Smooth muscle cell (in vitro differentiated cells): ENCODE data around the gene ASPSCR1. TPM values are rescaled to one million over a fixed set of nuclear protein-coding genes. Genes with fewer than 3 reads are reported as not detected.
"Not testable (repeated sequence)": the region's sequence is repeated elsewhere in the genome, so short reads cannot be mapped to it uniquely, and the experiment has no call there.

ENCODE experiments used
- DNase-seq: peaks from one replicate; lab custom pipeline; 2025; ENCODE audit not compliant: unreplicated experiment; lab: John Stamatoyannopoulos, UW
- H2AFZ ChIP-seq: fragments of 200-600 bp; sonication (generic); 2 replicates; pipeline ENCODE4 v1.6.0; 2016; ENCODE audit warnings: antibody characterized with exemption, low read depth, mild to moderate bottlenecking
- H3F3A ChIP-seq: fragments of 200-600 bp; sonication (generic); 2 replicates; pipeline ENCODE4 v1.6.0; 2017; ENCODE audit warnings: antibody characterized with exemption, low read depth
- H3K27ac ChIP-seq: fragments of 200-600 bp; sonication (generic); 2 replicates; pipeline ENCODE4 v1.5.1; 2016; ENCODE audit warnings: low read depth, mild to moderate bottlenecking
- H3K27me3 ChIP-seq: fragments of 200-600 bp; sonication (generic); 2 replicates; pipeline ENCODE4 v1.6.1; 2016; ENCODE audit warnings: low read depth, mild to moderate bottlenecking
- H3K36me3 ChIP-seq: fragments of 200-600 bp; sonication (generic); 2 replicates; pipeline ENCODE4 v1.5.1; 2016; ENCODE audit warnings: low read depth
- H3K4me1 ChIP-seq: fragments of 200-600 bp; sonication (generic); 2 replicates; pipeline ENCODE4 v1.5.1; 2016; ENCODE audit warnings: low read depth
- H3K4me2 ChIP-seq: fragments of 200-600 bp; sonication (generic); 2 replicates; pipeline ENCODE4 v1.6.0; 2016; ENCODE audit warnings: mild to moderate bottlenecking
- H3K4me3 ChIP-seq: fragments of 200-600 bp; sonication (generic); 2 replicates; pipeline ENCODE4 v1.5.1; 2016; ENCODE audit warnings: mild to moderate bottlenecking
- H3K79me2 ChIP-seq: fragments of 200-600 bp; sonication (generic); 2 replicates; pipeline ENCODE4 v1.6.0; 2016; ENCODE audit warnings: low read depth, mild to moderate bottlenecking
- H3K9ac ChIP-seq: fragments of 200-600 bp; sonication (generic); 2 replicates; pipeline ENCODE4 v1.6.0; 2016; ENCODE audit warnings: low read depth
- H3K9me3 ChIP-seq: fragments of 200-600 bp; sonication (generic); replicated peaks from 2 replicates; pipeline ENCODE4 v1.5.1; 2016; ENCODE audit warnings: low read depth
- H4K20me1 ChIP-seq: fragments of 200-600 bp; sonication (generic); 2 replicates; pipeline ENCODE4 v1.6.0; 2016; ENCODE audit warnings: low read depth
- WGBS: methylation state at CpG from one replicate; pipeline ENCODE4 v1.1.7; 2016; ENCODE audit warnings: low lambda C conversion rate; 5-methylcytosine and 5-hydroxymethylcytosine counted together
- polyA plus RNA-seq: library from polyadenylated mRNA; unstranded; fragments of >200 nt; fragmentation: Nextera tagmentation; extraction: Ambion mirVana; gene quantifications from 2 replicates; pipeline ENCODE4 v1.2.1, GENCODE V29; 2016
- total RNA-seq: library from RNA; depleted of rRNA; stranded (reverse); fragments of >200 nt; gene quantifications from 2 replicates; pipeline ENCODE4 v1.2.3, GENCODE V29; 2014
- TF ChIP-seq, protein P1 (sequence below): fragments of 200-600 bp; sonication (generic); IDR thresholded peaks from 2 replicates; pipeline ENCODE4 v1.5.1; 2017; ENCODE audit warnings: borderline replicate concordance, mild to moderate bottlenecking, antibody characterized with exemption; ENCODE audit not compliant: insufficient read depth, poor library complexity, severe bottlenecking

Gene ASPSCR1
- total and polyA plus RNA-seq, 2 experiments from 2014 or later: 28.4 to 44.0 TPM

DNA sequence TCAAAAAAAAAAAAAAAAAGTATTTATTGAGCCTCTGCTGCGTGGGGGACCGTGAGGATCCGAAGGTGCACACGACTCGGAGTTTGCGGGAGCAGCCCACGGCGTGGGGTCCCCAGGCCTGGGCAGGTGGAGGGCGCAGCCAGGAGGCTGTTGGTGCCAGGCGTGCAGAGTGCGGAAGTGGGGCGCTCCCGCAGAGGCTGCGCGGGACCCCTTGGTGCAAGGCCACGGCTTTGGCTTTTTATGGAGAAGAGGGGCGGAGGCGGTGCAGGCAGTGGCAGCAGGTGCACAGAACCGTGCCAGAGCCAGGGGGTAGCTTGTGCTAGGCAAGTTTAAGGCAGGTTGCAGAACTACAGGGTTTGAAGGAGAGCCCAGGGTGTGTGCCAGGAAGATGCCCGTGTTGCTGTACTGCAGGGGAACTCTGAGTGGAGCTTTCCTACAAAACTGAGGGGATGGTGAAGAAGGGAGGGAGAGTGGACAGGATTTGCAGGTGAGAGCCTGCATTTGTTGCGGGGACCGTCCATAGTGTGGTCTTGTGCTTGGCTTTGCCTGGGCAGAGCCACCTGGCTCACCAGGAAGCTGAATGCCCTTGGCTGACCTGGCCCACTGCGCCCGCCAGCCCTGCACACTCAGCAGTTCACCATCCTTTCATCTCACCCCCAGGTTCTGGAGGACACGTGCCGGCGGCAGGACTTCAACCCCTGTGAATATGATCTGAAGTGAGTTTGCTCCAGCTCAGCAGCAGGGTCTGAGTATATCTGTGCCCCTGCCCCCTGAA, 1.3 kb downstream of the ASPSCR1 start:
- H3K4me2 ChIP-seq: peak overlapping the region; percentile 98

GRCh38 chr17:81980122-81980521, 2.7 kb downstream of the ASPSCR1 start:
- Histone ChIP-seq H3K4me3 (no peak overlapping the region), H3K9ac (no peak overlapping the region), H4K20me1 (peaks cover 13% of the 10 kb centered on the region), H3K27me3 (no peaks in the 10 kb centered on the region), H3K27ac (no peak overlapping the region), H3K9me3 (no peaks in the 10 kb centered on the region), H3K36me3 (no peaks in the 10 kb centered on the region), H3K4me1 (peaks cover 7% of the 10 kb centered on the region), H2AFZ (no peak overlapping the region), H3K4me2 (no peak overlapping the region), H3K79me2 (peaks cover 8% of the 10 kb centered on the region), H3F3A (no peaks in the 10 kb centered on the region)
- 99% methylated on average over 4 of the region's 4 CpGs for WGBS
- no peak for DNase-seq
- TF ChIP-seq, protein P1, sequence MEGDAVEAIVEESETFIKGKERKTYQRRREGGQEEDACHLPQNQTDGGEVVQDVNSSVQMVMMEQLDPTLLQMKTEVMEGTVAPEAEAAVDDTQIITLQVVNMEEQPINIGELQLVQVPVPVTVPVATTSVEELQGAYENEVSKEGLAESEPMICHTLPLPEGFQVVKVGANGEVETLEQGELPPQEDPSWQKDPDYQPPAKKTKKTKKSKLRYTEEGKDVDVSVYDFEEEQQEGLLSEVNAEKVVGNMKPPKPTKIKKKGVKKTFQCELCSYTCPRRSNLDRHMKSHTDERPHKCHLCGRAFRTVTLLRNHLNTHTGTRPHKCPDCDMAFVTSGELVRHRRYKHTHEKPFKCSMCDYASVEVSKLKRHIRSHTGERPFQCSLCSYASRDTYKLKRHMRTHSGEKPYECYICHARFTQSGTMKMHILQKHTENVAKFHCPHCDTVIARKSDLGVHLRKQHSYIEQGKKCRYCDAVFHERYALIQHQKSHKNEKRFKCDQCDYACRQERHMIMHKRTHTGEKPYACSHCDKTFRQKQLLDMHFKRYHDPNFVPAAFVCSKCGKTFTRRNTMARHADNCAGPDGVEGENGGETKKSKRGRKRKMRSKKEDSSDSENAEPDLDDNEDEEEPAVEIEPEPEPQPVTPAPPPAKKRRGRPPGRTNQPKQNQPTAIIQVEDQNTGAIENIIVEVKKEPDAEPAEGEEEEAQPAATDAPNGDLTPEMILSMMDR: no peak

More for the DNA sequence above, 1.3 kb downstream of the ASPSCR1 start:
- 96% methylated on average over 27 of the region's 27 CpGs for WGBS
- TF ChIP-seq, protein P1: no peak
- Histone ChIP-seq H3K79me2 (peaks cover 8% of the 10 kb centered on the region), H4K20me1 (peaks cover 13% of the 10 kb centered on the region), H3K27ac (no peak overlapping the region), H3K27me3 (no peaks in the 10 kb centered on the region), H3K9ac (no peak overlapping the region), H2AFZ (no peak overlapping the region), H3F3A (no peaks in the 10 kb centered on the region), H3K9me3 (no peaks in the 10 kb centered on the region), H3K4me1 (peaks cover 7% of the 10 kb centered on the region), H3K4me3 (peak overlapping the region; percentile 83), H3K36me3 (no peaks in the 10 kb centered on the region)
- DNase-seq: no peak

DNA sequence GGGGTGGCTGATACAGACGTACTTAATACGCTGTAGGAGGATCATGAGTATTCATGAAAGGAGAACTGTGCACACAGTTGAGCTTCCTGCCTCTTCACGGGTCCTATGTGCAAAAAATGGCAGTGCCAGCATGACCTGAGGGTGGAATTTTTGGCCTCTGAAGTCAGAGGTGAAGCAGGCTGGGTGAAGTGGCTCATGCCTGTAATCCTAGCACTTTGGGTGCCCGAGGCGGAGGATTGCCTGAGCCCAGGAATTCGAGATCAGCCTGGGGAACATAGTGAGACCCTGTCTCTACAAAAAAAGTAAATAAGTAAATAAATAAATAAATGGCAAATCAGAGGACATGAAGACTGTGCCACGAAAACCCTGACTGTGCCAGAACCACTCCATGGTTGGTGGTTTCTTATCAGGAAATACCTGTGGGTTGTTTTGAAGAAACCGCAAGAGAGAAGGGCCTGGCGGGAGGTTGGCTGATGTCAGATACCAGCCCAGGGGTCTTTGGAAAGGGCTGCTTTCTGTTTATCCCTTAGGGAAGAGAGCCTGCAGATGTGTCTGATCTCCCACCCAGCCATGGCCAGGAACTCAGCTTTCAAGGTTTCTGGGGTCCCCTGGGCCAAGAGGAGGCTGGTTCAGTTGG, 3.4 kb downstream of the ASPSCR1 start:
- DNase-seq: no peak
- Histone ChIP-seq H3K9ac (no peak overlapping the region), H3K27ac (no peak overlapping the region), H3K4me1 (peaks cover 7% of the 10 kb centered on the region), H4K20me1 (peaks cover 13% of the 10 kb centered on the region), H2AFZ (no peak overlapping the region), H3K4me3 (no peak overlapping the region), H3F3A (no peaks in the 10 kb centered on the region), H3K9me3 (no peaks in the 10 kb centered on the region), H3K79me2 (peaks cover 8% of the 10 kb centered on the region), H3K36me3 (no peaks in the 10 kb centered on the region), H3K4me2 (no peak overlapping the region), H3K27me3 (no peaks in the 10 kb centered on the region)
- TF ChIP-seq, protein P1: no peak
- WGBS: 82% methylated on average over 9 of the region's 9 CpGs

DNA sequence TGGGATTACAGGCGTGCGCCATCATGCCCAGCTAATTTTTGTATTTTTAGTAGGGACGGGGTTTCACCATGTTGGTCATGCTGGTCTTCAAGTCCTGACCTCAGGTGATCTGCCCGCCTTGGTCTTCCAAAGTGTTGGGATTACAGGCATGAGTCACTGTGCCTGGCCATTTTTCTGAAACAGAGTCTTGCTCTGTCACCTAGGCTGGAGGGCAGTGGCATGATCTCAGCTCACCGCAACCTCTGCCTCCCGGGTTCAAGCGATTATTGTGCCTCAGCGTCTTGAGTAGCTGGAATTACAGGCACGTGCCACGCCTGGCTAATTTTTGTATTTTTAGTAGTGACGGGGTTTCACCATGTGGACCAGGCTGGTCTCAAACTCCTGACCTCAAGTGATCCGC, 4.1 kb downstream of the ASPSCR1 start:
- not testable (repeated sequence) for H3K27me3 ChIP-seq, DNase-seq, H3F3A ChIP-seq, H3K9ac ChIP-seq, H3K9me3 ChIP-seq, H3K79me2 ChIP-seq, H2AFZ ChIP-seq, H3K27ac ChIP-seq, H3K36me3 ChIP-seq, H3K4me3 ChIP-seq, H3K4me1 ChIP-seq, H3K4me2 ChIP-seq
- H4K20me1 ChIP-seq: peaks cover 13% of the 10 kb centered on the region
- WGBS: 88% methylated on average over 12 of the region's 12 CpGs
